Loucy (cell line): ENCODE measurements around the gene GXYLT2.

Source experiments
- CTCF ChIP-seq: fragments of 200-600 bp; sonication (generic); conservative IDR thresholded peaks from 2 replicates; pipeline ENCODE4 v1.5.1; 2014; ENCODE audit warnings: mild to moderate bottlenecking, antibody characterized with exemption, low read length
- EZH2phosphoT487 ChIP-seq: fragments of 200-600 bp; IDR thresholded peaks from 2 replicates; pipeline ENCODE4 v1.6.1; 2018; ENCODE audit warnings: antibody characterized with exemption, mild to moderate bottlenecking, moderate library complexity, borderline replicate concordance

GRCh38 chr3:72964633-72965032 lies 76.8 kb downstream of the GXYLT2 start:
- TF ChIP-seq CTCF (no peak), EZH2phosphoT487 (no peak)
